ENCODE data around the gene MTOR. TPM values are rescaled to one million over a fixed set of nuclear protein-coding genes. Genes with fewer than 3 reads are reported as not detected.

MTOR gene
- total and polyA plus RNA-seq, 2 donors (not counting 1 experiment from before 2014, with no cell fraction given), result 30.7 to 50.7 TPM

DNA sequence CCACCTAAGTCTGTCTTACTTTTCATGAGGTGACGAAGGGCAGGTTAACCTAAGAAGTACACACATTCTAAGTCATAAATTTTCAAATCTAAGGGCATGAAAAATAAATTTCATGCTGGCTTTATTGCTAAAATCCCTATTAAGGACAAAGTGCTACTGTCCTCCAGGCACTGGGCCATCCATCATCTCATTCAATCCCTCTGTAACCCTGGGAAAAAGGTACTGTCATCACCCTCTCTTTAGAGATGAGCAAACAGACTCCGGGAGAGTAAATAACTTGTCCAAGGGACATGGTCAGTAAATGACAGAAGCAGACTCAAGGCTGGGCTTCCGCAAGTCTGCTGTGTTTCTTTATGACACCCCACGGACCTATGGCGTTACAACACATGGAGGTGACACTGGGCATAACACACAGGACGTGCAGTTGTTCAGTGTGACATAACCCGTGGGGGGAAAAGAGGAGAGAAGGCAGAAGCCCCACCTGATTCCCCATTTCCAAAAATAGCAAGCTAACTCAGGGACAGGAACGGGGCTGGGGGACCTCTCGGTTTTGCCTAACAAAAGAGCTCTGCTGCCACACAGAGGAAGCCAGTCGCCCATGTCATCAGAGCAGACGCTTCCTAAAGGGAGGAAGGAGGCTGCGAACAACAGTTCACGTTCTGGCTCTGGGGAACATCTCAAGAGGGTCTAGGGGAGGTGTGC lies 190.0 kb downstream of the MTOR start:
- H3K36me3 ChIP-seq (replicated peaks in 1 of 2; ENCODE audit: control extremely low read depth in 1 of 2, control insufficient read depth in 1 of 2, extremely low read depth in 1 of 2, insufficient read depth in 2 of 2, low read length in 1 of 2), result peaks cover 2 to 90% of the 10 kb centered on the region in 2 experiments
- ATAC-seq (ENCODE audit: low read depth), result no peak
- Mint-ChIP-seq H3K27me3 (no peaks in the 10 kb centered on the region), H3K9me3 (ENCODE audit: insufficient read depth) (no peaks in the 10 kb centered on the region), H3K4me3 (no peak overlapping the region), H3K4me1 (peaks cover 4% of the 10 kb centered on the region), H3K27ac (no peak overlapping the region)
- no peak overlapping the region for H3K4me2 ChIP-seq (replicated peaks; ENCODE audit: low read depth, low read length, poor library complexity, severe bottlenecking)
- no peaks in the 10 kb centered on the region for H3K79me2 ChIP-seq (ENCODE audit: control insufficient read depth, insufficient read depth, low read length)
- ChIA-PET CTCF (interaction anchor here (1.1 to 2.9 kb wide), 2 partner anchors 35 to 571 kb away, joined by 3 to 14 read pairs; no protein-coding TSS in a partner anchor), POLR2A (no interaction called here)
- H3K9me3 ChIP-seq (ENCODE audit: control extremely low read depth in 1 of 3, control insufficient read depth in 2 of 3, insufficient read depth in 1 of 3, low read length in 2 of 3), result no peaks in the 10 kb centered on the region
- H2AFZ ChIP-seq (ENCODE audit: insufficient read depth, low read depth, low read length, poor library complexity, severe bottlenecking), result no peak overlapping the region
- DNase-seq, result no peak
- TF ChIP-seq, protein P1, sequence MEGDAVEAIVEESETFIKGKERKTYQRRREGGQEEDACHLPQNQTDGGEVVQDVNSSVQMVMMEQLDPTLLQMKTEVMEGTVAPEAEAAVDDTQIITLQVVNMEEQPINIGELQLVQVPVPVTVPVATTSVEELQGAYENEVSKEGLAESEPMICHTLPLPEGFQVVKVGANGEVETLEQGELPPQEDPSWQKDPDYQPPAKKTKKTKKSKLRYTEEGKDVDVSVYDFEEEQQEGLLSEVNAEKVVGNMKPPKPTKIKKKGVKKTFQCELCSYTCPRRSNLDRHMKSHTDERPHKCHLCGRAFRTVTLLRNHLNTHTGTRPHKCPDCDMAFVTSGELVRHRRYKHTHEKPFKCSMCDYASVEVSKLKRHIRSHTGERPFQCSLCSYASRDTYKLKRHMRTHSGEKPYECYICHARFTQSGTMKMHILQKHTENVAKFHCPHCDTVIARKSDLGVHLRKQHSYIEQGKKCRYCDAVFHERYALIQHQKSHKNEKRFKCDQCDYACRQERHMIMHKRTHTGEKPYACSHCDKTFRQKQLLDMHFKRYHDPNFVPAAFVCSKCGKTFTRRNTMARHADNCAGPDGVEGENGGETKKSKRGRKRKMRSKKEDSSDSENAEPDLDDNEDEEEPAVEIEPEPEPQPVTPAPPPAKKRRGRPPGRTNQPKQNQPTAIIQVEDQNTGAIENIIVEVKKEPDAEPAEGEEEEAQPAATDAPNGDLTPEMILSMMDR (IDR thresholded peaks at IDR 0.05), result no peak
- TF ChIP-seq EZH2 (IDR thresholded peaks at IDR 0.05; ENCODE audit: borderline replicate concordance, insufficient read depth, low read depth, low read length, poor library complexity, severe bottlenecking), result no peak
- 55% methylated on average over 8 of the region's 13 CpGs for WGBS (ENCODE audit: insufficient coverage)
- no peak overlapping the region for H3K4me3 ChIP-seq (ENCODE audit: control extremely low read depth in 1 of 5, extremely low read depth in 1 of 5, insufficient read depth in 1 of 5, low read depth in 2 of 5, low read length in 4 of 5)
- H3K27me3 ChIP-seq (replicated peaks in 1 of 4; ENCODE audit: control extremely low read depth in 1 of 4, control insufficient read depth in 3 of 4, insufficient read depth in 4 of 4, low read length in 3 of 4), result no peaks in the 10 kb centered on the region
- no peak overlapping the region for H3K27ac ChIP-seq (ENCODE audit: low read length in 2 of 2)
- no peak overlapping the region for H3K9ac ChIP-seq (ENCODE audit: low read length)
- intact Hi-C loops (cut with micrococcal nuclease), result no loop called here
- H3K4me1 ChIP-seq (ENCODE audit: control insufficient read depth in 2 of 2, insufficient read depth in 2 of 2, low read length in 2 of 2), result no peaks in the 10 kb centered on the region
- H4K20me1 ChIP-seq (ENCODE audit: control insufficient read depth, insufficient read depth, low read length, poor library complexity, severe bottlenecking), result no peaks in the 10 kb centered on the region

DNA sequence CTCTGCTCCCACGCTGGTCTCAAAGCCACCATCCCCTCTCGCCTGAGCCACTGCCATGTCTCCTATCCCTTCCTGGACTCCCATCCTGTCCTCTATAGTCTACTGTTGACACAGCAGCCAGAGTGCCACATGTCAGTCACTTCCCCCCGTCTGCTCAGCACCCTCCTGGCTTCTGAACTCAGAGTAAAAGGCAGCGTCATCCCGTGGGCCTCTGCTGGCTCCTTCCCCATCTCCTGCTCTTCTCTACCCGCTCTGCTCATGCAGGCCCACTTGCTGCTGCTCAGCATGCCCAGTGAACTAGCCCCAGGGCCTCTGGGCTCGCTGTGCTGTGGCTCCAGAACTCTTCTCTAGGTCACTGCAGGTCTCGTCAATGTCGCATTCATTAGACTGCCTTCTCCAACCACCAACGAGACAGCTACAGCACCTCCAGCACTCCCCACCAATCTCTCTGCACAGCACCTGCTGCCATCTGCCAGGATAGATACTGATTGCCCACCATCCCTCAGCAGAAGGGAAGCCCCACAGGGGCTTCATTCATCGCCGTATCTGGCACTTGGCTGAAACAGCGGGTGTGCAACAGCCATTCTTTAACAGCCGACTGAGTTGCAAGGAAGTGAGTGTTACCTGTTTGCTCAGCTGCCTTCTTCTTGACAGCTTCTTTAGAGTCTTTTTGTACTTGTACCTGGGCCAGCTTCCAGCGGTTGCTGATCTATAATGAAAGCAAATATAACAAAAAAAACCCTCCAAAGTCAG lies 190.7 kb downstream of the MTOR start:
- Histone ChIP-seq H3K27me3 (replicated peaks in 1 of 4; ENCODE audit: control extremely low read depth in 1 of 4, control insufficient read depth in 3 of 4, insufficient read depth in 4 of 4, low read length in 3 of 4) (no peaks in the 10 kb centered on the region), H3K9ac (ENCODE audit: low read length) (no peak overlapping the region), H3K4me3 (ENCODE audit: control extremely low read depth in 1 of 5, extremely low read depth in 1 of 5, insufficient read depth in 1 of 5, low read depth in 2 of 5, low read length in 4 of 5) (no peak overlapping the region), H3K79me2 (ENCODE audit: control insufficient read depth, insufficient read depth, low read length) (no peaks in the 10 kb centered on the region), H3K27ac (ENCODE audit: low read length in 2 of 2) (no peak overlapping the region), H3K9me3 (ENCODE audit: control extremely low read depth in 1 of 3, control insufficient read depth in 2 of 3, insufficient read depth in 1 of 3, low read length in 2 of 3) (no peaks in the 10 kb centered on the region), H3K4me2 (replicated peaks; ENCODE audit: low read depth, low read length, poor library complexity, severe bottlenecking) (no peak overlapping the region), H3K4me1 (ENCODE audit: control insufficient read depth in 2 of 2, insufficient read depth in 2 of 2, low read length in 2 of 2) (no peaks in the 10 kb centered on the region), H3K36me3 (replicated peaks in 1 of 2; ENCODE audit: control extremely low read depth in 1 of 2, control insufficient read depth in 1 of 2, extremely low read depth in 1 of 2, insufficient read depth in 2 of 2, low read length in 1 of 2) (peaks cover 0 to 86% of the 10 kb centered on the region in 2 experiments), H2AFZ (ENCODE audit: insufficient read depth, low read depth, low read length, poor library complexity, severe bottlenecking) (no peak overlapping the region), H4K20me1 (ENCODE audit: control insufficient read depth, insufficient read depth, low read length, poor library complexity, severe bottlenecking) (no peaks in the 10 kb centered on the region)
- no peaks in the 10 kb centered on the region for H3K27me3 Mint-ChIP-seq
- POLR2A ChIA-PET, result no interaction called here
- ATAC-seq (ENCODE audit: low read depth) (no peak), DNase-seq (no peak)
- H3K4me3 Mint-ChIP-seq, result no peak overlapping the region
- intact Hi-C loops (cut with micrococcal nuclease), result no loop called here
- H3K4me1 Mint-ChIP-seq, result peaks cover 4% of the 10 kb centered on the region
- TF ChIP-seq EZH2 (IDR thresholded peaks at IDR 0.05; ENCODE audit: borderline replicate concordance, insufficient read depth, low read depth, low read length, poor library complexity, severe bottlenecking), result no peak
- TF ChIP-seq, protein P1 (IDR thresholded peaks at IDR 0.05), result no peak
- H3K9me3 Mint-ChIP-seq (ENCODE audit: insufficient read depth), result no peaks in the 10 kb centered on the region
- CTCF ChIA-PET, result interaction anchor here (2.9 kb wide), 1 partner anchor 34 kb away, joined by 14 read pairs; no protein-coding TSS in a partner anchor
- H3K27ac Mint-ChIP-seq, result no peak overlapping the region
- WGBS (ENCODE audit: insufficient coverage), result 96% methylated on average over 15 of the region's 15 CpGs
